ENCODE results near the gene LRPAP1.
"Not testable (repeated sequence)": the region's sequence is repeated elsewhere in the genome, so short reads cannot be mapped to it uniquely, and the experiment has no call there.

LRPAP1 gene, protein sequence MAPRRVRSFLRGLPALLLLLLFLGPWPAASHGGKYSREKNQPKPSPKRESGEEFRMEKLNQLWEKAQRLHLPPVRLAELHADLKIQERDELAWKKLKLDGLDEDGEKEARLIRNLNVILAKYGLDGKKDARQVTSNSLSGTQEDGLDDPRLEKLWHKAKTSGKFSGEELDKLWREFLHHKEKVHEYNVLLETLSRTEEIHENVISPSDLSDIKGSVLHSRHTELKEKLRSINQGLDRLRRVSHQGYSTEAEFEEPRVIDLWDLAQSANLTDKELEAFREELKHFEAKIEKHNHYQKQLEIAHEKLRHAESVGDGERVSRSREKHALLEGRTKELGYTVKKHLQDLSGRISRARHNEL

DNA sequence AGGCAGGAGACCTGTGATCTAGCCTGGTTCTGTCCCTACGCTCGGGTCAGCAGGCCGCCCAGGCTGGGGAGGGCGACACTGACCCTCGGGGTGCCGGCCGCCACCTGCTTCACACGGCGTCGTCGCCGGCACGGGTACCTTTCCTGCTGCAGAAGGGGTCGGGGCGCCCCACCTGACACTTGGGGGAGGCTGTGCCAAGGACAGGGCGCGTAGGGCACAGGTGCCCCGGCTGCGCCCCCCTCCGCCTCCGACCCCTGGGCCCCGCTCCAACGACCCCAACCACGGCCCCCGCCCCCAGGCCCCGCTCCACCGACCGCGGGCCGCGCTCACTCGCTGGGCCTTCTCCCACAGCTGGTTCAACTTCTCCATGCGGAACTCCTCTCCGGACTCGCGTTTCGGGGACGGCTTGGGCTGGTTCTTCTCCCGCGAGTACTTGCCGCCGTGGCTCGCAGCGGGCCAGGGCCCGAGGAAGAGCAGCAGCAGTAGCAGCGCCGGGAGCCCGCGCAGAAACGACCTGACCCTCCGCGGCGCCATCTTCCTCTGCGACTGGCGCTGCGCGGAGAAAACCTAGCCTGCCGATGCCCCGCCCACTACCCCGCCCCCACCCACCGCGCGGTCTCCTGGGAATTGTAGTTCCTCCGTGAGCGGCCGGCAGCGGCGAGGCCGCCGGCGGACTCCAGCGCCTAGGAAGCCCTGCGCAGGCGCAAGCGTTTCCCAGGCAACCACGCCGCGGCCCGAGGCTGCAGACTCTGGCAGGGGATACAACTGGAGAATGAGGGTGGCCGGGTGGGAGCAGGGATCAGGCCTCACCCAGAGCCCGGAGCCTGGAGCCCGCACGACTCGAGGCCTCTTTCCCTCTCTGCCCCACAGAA is at the start of gene LRPAP1:
LRPAP1 (minus strand) TSS at position 544 of the 872 bp plus-strand sequence; CDS start at position 534, 10 bp downstream.
- DNase-seq (ENCODE audit: low read depth) = peak; percentile 82

DNA sequence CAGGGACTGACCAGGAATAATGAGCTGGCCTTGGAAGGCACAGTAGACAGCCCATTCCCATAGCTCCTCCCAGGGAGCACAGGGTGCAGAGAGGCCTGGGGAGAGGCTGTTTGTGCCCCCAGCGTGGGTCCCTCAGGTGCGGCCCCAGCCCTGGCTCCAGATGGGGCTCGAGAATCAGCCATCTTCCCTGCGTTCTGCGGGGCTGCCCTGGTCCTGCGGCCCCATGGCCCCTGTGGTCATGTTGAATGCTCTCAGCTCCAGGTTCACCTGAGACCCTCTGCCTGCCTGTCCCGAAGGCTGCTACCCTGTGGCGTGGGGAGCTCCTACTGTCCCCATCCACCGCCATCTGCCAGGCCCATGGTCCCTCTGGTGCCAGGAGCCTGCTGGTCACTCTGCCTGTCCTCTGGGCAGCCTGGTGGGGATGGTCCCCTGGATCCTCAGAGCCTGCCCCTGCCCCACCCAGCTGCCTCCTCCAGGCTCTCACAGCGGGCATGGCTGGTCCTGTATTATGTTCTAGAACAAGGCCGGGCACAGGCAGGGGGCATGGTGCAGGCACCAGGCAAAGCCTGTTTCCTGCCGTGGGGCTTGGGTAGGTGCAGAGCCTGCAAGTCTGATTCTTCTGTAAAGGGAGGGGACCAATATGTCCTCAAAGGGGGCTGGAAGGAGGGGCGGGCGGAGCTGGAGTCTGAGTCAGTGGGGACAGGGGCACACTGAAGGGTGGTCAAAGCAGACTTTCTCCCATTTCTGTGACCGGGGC is 49.3 kb upstream of the LRPAP1 start:
- DNase-seq (ENCODE audit: low read depth) = not testable (repeated sequence)

DNA sequence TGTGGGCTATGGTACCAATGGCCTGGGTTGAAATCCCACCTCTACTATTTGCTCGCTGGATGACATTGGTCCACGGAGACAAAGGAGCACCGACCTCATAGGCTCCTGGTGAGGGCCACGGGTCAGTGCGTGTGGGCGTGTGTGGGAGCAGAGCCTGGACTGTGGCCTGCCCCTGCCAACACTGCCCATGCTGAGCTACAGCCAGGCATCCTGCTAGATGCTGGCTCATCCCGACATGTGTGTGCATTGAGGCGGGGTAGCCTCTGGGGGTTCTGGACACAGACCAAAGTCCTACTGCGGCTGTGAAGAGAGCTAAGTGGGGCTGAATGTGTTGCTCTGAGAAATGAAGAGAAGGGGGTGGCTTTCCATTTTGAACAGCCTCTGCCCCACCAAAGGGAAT is 48.6 kb upstream of the LRPAP1 start:
- DNase-seq (ENCODE audit: low read depth) = not testable (repeated sequence)

DNA sequence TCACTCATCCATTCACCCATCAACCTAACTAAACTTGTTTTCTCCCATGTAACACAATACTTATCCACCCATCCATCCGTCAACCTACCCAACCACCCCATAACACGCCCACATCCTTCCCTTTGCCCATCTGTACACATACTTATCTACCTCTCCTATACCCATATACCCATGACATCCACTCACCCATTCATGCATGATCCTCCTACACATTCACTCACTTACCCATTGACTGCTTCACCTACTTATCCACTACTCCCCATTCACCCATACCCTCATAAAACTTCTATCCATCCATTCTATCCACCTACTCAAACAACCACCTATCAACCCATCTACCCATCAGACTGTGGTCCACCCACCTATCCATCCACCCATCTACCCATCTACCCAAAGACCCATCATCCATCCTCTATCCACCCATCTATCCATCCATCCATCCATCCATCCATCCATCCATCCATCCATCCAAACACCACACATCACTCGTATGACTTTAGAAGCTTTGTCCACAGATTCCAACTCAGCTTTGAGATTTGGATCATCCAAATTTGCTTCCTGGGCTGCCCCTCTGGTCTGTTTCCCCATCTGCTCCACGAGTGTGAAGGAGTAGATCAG is 46.4 kb upstream of the LRPAP1 start:
- DNase-seq (ENCODE audit: low read depth) = not testable (repeated sequence)

DNA sequence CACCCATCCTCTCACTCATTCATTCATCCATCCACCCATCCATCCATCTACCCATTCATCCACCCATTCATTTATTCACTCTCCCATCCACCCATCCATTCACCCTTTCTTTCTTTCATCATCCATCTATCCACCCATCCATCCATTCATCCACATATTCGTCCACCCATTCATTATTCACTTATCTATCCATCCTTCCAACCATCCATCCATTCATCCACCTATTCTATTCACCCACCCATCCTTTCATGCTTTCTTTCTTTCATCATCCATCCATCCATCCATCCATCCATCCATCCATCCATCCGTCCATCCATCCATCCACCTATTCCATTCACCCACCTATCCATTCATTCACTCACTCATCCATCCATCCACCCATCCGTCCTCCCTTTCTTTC is 45.8 kb upstream of the LRPAP1 start:
- DNase-seq (ENCODE audit: low read depth) = not testable (repeated sequence)

DNA sequence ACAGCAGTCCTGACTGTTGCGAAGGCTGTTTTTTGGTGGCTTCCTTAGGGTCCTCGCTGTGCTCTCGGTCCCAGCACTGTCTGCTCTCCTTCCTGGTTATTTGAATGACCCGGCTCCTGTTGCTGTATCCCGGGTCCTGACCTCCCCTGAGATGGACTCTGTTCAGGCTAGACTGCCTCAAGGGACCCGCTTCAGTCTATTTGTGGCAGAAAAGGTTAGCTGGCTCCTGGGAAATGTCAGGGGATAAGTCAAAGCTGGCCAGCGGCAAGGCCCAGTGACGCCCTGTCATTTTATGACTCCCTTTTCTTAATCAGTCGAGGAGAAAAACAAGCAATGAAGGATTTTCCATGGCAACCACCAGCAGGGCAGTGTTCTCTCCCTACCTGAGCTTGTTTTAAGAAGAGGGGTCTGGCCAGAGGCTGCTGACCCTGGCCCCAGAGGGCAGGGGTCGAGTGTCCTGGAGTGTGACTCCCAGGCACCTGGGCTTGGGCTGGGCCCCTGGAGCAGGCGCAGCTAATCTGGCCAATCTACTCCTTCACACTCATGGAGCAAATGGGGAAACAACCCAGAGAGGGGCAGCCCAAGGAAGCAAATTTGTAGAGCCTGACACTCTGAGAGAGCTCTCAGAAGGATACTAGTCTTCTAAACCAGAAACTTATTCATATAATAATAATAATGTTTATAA is 45.1 kb upstream of the LRPAP1 start:
- DNase-seq (ENCODE audit: low read depth) = not testable (repeated sequence)

DNA sequence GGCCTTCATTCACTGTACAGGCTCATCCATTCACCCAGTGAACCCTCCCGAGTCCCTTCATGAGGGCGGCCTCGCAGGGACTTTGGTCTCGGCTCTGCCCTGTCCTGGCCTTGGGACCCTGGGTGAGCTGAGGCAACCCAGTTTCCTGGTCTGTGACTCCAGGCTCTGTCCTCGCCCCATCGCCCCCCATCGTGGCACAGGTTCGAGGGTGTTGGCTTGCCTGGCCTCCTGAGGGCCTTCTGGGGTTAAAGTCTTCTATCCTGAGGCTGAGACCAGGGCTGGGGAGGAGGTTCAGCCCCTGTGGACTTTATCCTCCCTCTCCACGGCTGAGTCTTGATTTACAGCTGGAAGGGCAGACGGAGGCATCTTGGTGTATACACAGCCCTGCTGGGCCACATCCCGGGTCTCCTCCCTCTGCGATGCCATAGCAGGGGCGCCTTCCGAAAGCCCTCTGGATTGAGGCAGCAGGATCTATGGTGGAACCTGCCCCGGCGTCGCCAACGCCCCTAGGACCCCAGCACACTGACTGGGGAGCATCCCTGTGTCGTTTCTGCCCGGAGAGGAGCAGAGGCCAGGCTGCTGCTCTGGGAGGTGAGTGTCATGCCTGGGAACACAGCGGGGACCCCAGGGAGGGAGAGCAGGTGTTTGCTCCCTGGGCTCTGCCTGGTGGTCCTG is 44.4 kb upstream of the LRPAP1 start:
- not testable (repeated sequence) for DNase-seq (ENCODE audit: low read depth)

DNA sequence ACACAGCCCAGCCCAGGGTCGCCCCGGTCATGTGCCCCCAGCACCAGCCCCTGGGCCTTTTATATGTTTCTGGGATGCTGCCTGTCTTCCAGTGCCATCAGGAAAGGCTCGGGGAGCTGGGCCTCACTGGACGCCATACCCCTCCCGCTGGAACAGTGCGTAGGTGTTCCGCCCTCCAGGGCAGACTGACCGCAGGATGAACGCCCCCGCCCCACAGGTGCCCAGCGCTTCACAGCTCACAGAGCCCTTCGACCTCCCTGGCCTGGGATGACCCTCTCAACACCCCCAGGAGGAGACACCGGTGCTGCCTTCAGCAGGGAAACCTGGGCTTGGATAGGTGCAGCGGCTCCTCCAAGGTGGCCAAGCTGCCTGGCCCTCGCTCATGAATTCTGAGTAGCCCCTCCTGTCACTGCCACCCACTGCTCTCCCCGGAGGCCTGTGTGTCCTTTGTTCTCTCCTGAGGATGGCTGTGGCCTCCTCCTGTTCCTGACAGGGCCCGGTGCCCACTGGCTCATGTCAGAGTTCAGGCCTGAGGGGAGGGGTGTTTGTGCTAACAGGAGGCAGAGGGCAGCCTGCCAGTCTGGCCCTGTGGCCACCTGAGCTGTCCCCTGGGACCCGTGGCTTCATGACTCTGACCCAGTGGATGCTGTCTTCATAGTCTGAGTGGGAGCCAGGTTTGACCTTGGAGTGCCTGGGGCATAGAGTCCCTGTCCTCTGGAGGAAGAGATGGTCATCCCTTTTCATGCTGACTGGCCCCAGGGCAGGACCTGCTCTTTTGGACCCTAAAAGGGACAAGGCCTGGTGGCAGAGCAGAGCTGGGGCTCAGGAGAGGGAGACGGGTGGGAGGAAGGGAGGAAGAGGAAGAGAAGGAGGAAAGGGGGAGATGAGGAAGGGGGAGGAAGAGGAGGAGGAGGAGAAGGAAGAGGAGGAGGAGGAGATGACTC is 43.5 kb upstream of the LRPAP1 start:
- DNase-seq (ENCODE audit: low read depth) = not testable (repeated sequence)

DNA sequence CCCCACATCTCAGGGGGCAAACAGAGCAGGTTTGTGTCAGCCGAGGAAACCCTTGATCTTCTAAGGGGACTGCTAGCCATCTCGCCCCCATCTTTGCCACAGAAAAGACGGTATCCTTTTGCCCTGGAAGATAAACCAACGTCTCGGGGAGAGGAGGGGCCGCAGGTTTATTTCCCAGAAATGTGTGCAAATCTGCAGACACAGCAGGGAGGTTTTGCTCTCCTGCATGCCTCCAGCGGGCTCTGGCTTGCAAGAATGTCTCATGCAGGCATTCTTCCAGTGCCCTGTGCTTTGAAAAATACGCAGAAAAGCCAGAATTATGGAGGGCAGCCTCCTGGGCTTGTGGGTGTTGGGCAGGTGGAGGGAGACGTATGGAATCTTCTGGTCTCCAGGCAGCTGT is 42.6 kb upstream of the LRPAP1 start:
- not testable (repeated sequence) for DNase-seq (ENCODE audit: low read depth)

DNA sequence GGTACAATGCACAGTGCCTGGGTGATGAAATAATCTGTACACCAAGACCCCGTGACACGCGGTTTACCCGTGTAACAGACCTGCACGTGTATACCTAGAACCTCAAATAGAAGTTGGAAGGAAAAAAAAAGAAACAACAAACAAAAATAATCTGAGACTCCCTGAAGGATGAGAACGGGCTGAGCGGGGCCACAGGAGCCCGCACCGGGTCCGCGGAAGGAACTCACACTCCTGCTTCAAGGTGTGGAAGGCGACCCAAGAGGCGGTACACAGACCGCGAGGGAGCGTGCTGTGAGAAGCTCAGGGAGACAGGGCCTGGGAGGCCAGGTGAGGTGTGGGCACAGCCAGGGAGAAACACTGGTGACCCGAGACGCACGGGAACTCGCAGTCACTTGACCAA is 42.1 kb upstream of the LRPAP1 start:
- not testable (repeated sequence) for DNase-seq (ENCODE audit: low read depth)

DNA sequence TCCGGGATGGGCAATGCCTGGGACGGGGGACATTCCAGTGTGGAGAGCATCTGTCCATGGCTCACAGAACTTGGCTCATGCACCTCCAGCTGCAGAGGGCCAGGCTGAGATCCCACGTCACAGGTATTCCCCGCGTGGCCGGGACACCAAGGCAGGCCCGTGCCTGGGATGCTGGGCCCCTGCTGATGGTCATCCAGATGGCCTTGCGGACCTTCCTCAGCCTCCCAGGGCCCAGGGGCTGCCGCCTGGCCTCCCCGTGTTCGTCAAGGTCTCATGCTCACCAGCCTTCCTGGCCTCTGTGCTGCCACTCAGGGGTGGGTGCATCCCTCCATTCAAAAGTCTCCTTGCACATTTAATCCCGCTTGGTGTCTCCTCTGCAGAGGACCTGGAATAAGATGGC is 40.9 kb upstream of the LRPAP1 start:
- no peak for DNase-seq (ENCODE audit: low read depth)

DNA sequence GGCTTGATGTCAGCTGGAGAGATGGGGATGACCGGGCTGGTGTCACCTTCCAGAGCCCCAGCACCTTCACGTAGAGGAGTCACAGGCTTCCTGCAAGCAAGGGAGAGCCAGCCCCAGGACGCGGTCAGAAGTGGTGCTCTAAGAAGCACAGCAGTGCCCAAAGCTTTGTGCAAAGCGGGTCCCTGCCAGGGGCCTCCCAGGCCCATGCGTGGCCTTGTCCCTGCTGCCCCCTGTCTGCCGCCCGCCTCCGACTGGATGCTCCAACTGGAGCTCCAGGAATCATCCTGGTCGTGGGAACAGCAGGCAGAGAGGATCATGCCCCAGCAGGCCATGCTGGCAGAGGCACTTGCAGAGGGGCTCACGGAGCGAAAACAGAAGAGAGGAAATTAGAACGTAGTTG is 40.1 kb upstream of the LRPAP1 start:
- no peak for DNase-seq (ENCODE audit: low read depth)

DNA sequence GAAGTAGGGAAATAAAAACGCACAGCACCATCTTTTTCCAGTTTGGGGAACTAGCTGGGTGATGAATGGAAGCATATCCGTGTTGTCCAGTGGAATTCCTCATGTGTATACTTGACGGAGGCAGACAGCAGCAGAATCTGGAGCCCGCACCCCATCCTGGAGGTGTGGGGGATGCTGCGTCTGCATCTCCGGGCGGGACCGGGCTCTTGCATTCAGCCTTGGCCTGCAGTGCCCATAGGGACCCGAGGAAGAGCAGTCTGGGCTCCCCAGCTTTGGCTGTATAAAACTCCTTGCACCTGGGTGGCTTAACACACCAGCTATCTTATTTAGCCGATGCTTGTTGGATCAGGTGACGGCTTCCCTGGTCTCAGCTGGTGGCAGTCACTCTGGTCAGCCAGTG is 39.7 kb upstream of the LRPAP1 start:
- no peak for DNase-seq (ENCODE audit: low read depth)

DNA sequence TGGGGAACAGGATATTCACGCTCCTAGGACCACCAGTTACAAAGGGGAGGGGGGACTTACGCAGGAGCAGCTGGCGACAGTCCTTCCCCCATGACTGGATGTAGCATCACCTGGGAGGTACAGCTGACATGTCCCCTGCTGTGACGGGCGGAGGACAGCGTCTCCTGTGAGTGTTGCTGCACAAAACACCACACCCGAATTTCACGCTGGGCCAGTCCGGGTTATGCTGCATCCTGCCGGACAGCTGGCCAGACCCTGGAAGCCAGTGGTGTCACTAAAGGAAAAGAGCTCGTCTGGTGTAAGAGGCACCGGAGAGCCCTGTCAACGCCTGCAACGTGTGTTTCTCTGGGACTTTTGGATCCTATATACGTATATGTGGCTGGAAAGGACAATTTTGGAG is 38.7 kb upstream of the LRPAP1 start:
- DNase-seq (ENCODE audit: low read depth) = not testable (repeated sequence)

DNA sequence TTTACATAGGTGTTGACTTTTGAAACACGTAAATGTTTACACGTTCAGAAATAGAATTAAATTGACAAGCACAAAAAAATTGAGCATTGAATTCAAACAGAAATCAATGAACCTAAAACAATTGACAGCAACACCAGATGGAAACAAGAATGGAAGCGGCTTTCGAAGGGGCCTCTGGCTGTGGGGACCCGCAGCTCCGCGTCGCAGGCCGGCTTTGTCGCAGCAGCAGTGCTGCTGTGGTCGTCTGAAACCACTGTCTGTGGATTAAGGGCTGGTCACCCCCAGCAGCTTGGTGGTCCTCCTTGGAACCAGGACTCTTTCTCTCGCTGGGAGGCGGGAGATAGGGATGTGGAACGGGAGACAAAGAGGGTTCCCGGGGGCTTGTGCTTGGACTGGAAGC is 37.4 kb upstream of the LRPAP1 start:
- not testable (repeated sequence) for DNase-seq (ENCODE audit: low read depth)

DNA sequence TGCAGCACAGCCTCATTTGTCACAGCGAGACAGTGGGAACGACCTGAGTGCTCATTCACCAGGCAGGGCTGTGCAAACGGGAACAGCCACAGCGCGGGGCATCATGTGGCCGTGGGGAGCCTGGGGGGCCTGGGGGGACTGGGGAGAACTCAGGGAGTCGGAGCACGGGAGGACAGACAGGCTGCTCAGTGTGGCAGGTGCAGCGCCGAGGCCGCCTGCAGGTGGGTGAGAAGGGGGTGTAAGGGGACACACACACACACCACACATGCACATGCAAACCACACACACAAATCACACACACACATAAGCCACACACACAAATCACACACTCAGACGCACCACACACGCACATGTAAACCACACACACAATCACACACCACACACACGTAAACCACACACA is 34.5 kb upstream of the LRPAP1 start:
- DNase-seq (ENCODE audit: low read depth) = not testable (repeated sequence)

DNA sequence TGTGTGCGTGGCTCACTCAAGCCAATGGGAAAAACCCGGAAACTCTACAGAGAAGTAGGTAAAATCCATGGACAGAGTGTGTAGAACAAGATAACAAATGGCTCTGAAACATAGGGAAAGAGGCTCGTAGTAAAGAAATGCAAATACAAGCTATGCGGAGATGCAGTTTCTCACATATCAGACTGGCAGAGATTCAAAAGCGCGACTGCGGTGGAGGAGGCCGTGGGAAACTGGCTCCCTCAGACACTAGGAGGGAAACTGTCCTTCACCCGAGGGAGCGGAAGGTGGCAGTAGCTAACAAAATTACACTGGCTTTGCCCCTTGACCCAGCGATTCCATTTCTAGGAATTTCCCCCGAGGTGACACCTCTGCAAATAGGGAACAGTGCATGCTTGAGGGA is 34.1 kb upstream of the LRPAP1 start:
- not testable (repeated sequence) for DNase-seq (ENCODE audit: low read depth)

DNA sequence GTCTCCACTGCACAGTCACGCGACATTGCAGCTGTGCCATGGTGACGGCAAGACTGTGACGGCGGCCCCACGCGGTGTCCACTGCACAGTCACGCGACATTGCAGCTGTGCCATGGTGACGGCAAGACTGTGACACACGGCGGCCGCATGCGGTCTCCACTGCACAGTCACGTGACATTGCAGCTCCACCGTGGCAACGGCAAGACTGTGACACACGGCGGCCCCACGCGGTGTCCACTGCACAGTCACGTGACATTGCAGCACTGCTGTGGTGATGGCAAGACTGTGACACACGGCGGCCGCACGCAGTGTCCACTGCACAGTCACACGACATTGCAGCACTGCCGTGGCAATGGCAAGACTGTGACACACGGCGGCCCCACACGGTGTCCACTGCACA is 32.7 kb upstream of the LRPAP1 start:
- DNase-seq (ENCODE audit: low read depth) = not testable (repeated sequence)

DNA sequence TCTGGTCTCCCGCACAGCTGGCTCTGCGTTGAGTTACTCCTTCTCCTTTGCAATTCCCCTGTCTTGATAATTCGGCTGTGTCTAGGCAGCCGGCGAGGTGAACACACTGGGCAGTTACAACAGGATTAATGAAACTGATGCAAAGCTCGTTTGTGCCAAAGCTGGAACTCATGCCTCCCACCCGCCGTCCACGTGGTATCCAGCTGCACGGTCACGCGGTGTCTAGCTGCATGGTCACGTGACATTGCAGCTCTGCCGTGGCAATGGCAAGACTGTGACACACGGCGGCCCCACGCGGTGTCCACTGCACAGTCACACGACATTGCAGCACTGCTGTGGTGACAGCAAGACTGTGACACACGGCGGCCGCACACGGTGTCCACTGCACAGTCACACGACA is 31.2 kb upstream of the LRPAP1 start:
- DNase-seq (ENCODE audit: low read depth) = no peak

DNA sequence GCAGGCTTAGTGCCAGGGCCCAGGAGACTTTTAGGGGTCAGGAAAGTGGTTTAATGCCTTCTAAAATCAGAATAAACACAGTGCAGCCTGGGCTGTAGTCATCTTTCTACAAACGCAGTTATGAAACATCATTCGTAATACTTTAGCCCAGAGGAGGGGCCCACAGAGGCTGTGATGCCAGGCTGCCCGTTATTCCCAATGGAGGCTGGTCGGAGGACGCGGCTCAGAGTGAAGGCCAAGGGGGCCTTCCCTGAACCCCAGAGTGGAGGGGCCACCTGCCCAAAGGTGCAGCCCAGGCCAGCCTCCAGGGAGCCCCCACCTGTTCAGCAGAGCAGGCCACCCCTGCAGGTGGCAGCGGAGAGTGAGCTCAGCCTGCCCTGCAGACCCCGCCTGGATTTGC is 29.9 kb upstream of the LRPAP1 start:
- not testable (repeated sequence) for DNase-seq (ENCODE audit: low read depth)

Data from activated T-helper 9 cell treated with anti-CD3 and anti-CD28 coated beads, Interleukin-2, amount 50 U/mL, for 16 hours (primary cell).